GM21619 (cell line): ENCODE data around the gene OR7A10.

ENCODE experiments used
- ATAC-seq: cut with Tn5 transposase; IDR thresholded peaks from one replicate; pipeline ENCODE4 v1.9.1; 2021; ENCODE audit not compliant: unreplicated experiment

The OR7A10 gene

DNA sequence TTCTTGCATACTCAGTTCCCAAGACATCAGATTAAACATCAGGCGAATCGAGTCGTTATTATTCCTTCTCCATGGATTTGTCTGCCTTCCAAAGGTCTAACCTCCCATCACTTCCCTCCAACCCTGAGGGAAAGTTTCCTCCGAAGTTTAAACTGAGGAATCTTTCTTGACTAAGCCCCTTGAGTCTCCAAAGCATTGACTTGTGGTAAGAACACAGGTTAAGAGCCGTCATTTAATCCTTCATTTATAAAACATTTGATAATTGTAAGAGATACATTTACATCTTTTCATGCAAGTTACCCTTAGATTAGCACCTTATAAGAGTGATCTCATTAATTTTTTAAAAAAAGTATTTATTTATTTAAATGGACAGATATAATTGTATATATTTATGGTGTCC is at the start of gene OR7A10:
Gene OR7A10, minus strand, starts transcription at position 101 of the 400 bp plus-strand sequence. CDS start 7,045 bp downstream, outside the sequence.
- ATAC-seq = no peak

DNA sequence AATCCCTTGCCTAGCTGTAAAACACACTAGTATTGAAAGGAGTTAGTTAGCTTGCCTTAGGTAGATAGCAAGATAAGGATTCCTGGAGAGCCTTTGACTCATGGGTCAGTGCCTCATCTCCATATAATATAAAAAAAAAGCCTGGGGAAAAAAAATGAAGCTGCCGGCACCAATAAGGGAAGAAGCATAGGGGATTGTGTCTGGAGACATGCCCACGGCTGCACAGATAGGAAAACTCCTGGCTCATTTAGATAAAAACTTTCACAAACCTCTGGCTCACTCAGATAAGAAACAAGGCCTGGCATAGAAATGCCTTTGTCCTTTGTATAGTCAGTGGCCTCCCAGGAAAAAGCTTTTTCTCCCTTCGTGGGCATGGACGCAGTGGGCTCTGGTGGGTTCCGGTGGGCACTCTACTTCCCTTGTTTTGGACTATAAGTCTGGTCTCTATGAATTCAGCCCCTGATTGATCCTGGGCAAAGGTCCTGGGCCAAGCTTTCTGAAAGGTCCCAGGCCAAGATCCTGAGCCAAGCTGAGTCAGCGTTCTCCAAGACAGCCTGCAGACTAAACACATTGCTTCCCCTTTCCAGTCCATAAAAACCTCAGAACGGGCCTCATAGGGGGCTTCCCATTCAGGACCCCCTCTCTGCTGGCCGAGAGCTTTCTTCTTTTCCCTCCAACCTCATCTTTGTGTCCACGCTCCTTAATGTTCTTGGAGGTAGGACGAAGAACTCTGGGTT is 42.1 kb upstream of the OR7A10 start:
- no peak for ATAC-seq

DNA sequence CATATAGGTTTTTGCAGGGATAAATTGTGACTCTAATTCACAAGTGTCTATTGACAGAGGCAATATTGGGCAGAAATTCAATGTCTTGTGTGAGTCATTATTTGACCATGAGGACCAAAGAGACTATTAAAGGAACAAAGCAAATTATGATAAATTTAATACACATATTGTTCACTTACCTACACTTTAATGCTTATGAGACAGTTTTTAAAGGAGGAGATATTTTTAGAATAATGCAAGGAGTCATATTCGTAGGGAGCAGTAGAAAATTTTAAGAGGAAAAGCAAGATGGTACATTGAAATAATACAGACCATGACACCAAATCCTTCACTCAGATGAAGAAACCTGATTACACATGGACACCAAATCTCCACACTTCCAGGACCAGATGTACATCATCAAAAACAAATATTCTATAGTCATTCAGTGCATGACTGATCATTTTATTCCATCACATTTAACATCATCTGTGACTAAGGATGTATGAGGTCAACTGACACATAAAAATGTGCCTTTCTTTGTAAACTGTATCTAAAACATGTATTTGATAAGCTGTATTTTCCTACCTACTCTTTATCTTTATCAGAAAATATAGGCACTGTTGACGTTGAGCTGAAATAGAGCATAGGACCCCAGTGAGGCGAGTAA is 41.4 kb upstream of the OR7A10 start:
- no peak for ATAC-seq

DNA sequence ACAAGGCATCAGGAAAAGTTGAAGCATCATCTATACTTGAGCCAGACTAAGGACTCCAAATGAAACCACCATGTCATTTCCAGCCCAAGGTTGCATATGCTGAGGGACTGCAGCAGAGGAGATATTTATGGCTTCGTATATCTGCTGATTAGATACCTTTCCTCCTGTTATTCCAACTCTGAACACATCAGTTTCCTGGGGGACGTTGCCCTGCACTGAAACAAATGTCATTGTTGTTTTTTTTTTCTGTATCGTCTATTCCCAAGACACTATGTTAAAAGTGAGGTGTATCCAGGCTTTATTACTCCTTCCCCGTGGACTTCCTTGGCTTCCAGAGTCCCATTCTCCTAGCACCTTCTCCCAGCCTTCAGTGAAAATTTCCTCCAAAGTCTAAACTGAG is 37.3 kb upstream of the OR7A10 start, which contains the start of gene OR7A17:
Gene OR7A17, minus strand, starts transcription at position 101 of the 400 bp plus-strand sequence. CDS start 4,777 bp downstream, outside the sequence.
- no peak for ATAC-seq

DNA sequence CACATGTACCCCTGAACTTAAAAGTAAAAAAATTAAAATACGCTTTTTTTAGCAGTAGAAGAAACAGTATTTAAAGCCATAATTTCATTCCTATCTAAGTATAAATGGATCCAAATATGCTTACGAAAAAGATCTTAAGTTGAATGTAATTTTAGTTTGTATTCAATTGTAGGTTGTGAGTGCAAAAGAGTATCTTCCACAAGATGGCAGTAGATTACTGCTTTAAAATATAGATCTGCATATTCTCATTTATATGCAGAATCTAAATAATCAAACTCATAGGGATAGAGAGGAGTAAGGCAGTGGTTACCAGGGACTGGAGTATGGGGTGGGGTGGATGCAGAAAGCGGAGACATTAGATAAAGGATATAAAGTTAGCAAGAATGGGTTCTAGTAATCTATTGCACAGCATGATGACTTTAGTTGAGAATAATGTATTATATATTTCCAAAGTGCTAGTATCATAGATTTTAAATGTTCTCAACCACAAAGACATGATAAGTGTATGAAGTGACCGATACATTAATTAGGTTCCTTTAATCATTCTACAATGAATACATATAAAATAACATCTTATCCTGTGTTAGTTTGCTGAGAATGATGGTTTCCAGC is 23.0 kb upstream of the OR7A10 start:
- no peak for ATAC-seq

DNA sequence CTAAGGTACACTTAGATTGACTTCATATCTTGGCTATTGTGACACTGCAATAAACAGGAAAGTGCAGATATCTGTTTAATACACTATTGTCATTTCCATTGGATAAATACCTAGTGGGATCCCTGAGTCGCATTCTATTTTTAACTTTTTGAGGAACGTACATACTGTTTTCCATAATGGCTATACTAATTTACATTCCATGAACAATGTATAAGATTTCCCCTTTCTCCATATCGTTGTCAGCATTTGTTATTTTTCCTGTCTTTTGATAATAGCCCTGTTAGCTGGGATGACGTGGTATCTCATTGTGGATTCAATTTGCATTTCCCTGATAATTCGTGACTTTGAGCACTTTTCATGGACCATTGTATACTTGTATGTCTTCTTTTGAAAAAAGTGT is 19.8 kb upstream of the OR7A10 start:
- no peak for ATAC-seq

DNA sequence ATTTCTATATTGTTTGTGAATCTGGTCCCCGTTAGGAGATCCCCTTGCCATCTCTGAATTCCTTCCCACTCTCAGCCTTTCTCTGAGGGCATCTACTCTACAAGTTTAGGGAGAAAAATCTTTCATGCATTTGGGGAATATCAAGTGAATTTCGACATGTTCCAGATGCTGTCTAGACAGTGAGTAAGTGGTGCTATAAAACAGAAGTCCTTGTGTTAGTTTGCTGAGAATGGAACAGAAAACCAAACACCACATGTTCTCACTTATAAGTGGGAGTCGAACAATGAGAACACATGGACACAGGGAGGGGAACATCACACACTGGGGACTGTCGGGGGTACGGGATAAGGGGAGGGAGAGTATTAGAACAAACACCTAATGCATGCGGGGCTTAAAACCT is 5.1 kb downstream of the OR7A10 start:
- ATAC-seq = no peak

DNA sequence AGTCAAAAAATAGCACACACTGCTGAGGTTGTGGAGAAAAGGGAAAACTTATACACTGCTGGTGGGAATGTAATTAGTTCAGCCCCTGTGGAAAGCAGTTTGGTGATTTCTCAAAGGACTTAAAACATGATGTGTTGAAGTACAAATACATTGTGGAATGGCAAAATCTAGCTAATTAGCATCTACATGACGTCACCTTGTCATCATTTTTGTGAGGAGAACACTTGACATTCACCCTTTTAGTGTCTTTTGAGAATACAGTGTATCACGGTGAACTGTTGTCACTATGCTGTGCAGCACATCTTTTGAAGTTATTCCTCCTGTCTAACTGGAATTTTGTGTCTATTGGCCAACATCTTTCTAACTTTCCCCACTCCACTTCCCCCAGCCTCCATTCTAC is 5.6 kb downstream of the OR7A10 start:
- no peak for ATAC-seq

DNA sequence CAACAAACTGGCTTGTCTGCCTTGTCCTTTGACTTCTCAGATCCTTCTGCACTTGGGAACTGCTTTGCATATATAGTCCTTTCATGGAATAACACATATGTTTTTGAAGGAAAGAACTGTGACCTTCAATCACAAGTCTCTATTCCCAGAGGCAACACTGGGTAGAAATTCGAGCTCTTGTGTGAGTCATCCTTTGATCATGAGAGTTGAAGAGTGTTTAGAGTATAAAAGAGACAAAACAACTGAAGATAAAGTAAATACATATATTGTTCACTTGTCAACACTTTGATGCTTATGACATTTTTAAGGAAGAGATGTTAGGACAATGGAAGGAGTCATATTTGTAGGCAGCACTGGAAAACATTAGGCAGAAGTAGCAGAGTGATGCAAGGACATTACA is 8.5 kb downstream of the OR7A10 start:
- no peak for ATAC-seq

DNA sequence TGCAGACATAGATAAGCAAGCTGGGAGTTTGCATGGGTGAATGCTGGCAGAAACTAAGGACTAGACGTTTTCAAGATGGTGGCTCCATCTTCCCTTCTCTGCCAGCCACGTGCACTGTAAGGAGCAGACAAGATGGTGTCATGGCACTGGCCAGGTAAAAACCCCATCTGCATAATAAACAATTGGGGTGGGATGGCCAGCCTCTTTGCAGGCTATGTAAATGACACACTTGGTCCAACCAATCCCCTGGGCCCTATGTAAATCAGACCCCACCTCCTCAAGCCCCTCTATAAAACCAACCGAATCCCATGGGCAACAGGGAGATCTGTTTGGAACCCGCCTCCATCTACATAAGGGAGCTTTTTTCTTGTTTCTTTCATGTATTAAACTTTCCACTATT is 11.3 kb downstream of the OR7A10 start:
- ATAC-seq = no peak

DNA sequence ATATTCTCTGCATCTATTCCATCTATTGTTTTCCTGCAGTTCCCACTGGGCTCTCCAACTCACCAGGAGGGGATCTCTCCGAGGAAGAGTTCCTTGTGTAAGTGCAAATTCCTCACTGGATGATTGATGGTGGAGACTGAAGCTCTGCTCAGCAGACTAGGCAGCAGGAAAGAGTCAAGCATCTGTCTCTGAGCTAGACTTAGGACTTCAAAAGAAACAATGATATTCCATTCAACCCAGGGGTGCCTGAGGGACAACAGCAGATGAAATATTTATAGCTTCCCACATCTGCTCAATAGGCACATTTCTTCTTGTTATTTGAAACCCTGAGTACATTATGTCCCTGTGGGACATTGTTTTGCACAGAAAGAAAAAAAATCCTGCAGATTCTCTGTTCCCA is 13.7 kb downstream of the OR7A10 start, which contains the start of the genes OR7A5 and OR7C1:
Gene OR7A5, minus strand, starts transcription at position 175 of the 400 bp plus-strand sequence. CDS start 6,944 bp downstream, outside the sequence.
Gene OR7C1, minus strand, starts transcription at position 175 of the 400 bp plus-strand sequence. CDS start 35,049 bp downstream, outside the sequence.
- ATAC-seq = no peak

DNA sequence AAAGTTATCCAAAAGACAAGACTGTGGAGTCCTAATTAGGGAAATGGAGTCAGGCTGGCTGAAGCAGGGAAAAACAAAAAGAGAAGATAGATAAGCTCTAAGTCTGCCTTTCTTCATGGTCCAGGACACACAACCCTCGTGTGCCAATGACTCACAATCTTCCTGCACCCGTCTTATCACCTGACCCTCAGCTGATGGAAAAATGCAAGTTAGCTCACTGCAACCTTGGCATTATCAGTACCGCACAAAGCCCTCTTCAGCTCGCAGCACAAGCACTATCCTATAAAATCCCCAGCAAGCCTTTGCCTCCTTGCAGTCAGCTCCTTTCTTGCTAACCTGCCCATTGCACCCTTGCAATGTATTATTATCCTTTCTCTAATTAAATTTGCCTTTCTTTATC is 18.0 kb downstream of the OR7A10 start:
- no peak for ATAC-seq

DNA sequence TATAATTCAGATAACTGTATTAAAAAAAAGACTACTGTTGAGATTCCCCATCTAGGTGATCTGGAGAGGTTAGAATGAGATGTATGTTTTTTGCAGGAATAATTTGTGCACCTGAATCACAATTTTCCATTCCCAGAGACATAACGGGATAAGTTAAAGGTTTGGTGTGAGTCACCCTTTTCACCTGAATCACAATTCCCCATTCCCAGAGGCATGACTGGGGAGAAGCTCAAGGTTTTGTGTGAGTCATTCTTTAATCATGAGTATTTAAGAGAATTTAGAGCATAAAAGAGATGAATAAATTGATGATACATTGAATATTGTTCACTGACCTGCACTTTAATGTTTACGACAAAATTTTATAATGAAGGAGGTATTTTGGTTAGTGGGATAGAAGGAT is 22.7 kb downstream of the OR7A10 start:
- ATAC-seq = no peak

DNA sequence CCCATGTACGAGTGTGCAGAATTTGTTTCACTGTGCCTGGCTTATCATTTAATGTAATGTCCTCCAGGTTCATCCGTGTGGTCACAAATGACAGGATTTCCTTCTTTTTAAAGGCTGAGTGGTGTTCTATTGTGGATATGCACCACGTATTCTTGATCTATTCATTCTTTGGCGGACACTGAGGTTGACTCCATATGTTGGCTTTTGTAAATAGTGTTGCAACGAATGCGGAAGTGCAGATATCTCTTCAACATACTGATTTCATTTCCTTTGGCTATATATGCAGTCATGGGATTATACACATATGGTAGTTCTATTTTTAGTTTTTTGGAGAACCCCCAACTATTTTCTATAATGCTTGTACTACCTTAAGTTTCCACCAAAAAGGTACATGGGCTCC is 26.8 kb downstream of the OR7A10 start:
- no peak for ATAC-seq

DNA sequence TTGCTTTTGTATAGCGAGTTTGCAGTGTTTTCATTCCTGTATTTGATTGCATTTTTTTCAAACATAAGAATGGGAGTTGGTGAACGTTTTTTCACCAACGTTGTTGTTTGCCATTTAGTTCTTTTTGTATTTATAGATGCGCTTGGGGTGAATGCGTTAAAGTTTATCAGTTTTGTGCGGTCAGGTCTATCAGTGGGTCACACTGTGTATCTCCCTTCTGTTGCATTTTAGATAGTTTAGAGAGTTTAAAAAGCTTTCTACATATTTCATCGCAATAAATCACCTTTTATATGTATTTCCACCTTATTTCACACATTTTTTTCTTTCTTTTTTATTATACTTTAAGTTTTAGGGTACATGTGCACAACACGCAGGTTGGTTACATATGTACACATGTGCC is 30.1 kb downstream of the OR7A10 start:
- ATAC-seq = no peak

DNA sequence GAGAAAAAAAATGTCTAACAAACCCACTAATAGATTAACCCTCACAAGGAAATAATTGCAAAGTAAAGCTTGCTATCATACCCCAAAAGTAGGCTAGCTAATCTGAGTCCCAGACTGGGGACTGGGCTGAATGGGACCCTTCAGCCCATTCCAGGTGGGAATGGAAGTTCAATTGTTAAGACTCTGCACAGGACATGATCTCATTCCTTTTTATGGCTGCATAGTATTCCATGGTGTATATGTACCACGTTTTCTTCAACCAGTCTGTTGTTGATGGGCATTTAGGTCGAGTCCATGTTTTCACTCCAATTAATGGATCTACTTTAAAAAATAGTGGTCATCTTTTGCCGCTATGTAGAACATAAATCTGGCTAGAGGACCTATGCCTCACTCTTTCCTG is 31.7 kb downstream of the OR7A10 start:
- ATAC-seq = no peak

DNA sequence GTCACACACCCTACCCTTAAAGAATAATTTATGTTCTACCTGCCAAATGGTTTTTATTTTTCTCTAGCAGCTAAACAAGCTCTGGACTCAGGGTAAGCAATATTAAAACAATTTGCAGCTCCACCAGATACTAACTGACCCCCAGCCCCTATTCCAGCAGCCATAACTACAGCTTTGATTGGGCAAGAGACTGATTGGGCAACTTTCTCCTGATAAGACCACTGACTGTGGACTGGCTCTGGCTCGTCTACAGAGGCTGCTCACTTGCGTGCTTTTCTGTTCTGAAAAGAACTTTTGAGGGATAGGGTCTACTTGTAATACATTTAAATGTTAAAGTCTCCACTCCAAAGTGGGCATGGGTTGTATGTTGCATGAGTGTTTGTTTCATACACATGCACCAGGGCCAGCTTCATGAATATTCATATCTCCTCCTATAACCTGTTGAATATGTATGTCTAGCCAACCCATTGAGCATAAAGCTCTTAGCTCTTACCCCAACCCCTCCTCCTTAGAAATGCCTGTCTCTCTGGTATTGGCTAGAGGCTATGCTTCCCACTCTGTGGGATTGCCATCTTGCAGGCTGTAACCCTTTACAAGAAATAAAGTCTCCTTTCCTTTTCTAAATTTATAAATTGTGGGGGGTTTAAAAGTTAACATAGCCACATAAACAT is 33.6 kb downstream of the OR7A10 start:
- no peak for ATAC-seq

DNA sequence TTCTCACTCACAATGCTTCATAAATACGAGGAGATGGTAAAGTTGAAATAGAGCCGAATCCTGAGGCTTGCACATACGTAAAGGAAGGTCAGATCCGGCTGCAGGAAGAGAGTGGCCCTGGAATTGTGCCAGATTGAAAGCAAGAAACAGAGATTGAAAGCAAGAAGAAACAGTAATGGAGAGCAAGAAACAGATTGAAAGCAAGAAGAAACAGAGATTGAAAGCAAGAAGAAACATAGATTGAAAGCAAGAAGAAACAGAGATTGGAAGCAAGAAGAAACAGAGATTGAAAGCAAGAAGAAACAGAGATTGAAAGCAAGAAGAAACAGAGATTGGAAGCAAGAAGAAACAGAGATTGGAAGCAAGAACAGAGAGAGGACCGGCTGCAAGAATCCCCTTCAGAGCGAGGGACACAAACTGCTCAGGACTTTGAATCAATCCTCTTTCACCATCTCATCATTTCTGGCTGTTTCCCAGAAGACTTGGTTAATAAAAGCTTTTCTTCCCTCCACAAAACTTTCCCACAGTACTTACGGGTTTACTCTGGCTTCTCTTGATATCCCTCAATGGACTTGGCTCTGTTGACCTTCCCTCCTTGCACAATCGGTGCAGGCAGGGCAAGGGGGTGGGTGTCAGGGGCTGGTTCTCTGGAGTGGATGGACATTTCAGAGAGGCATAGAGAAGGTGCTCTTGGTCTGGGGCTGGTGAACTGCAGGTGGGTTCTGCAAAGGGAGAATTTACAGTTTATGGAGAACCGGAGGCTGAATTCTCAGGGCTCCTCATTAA is 39.3 kb downstream of the OR7A10 start:
- no peak for ATAC-seq

DNA sequence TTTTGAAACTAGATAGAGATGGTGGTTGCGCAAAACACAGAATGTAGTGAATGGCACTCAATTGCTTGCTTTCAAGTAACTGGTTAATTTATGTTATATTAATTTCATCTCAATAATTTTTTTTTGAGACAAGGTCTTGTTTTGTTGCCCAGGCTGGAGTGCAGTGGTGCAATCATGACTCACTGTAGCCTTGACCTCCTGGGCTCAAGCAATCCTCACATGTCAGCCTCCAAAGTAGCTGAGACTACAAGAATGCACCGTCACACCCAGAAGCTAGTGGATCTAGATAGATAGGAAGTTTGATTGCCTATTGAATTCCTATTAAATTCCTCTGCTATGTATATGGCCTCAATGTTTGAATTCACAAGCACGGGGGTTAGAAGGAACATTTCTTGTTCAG is 44.0 kb downstream of the OR7A10 start:
- ATAC-seq = no peak

DNA sequence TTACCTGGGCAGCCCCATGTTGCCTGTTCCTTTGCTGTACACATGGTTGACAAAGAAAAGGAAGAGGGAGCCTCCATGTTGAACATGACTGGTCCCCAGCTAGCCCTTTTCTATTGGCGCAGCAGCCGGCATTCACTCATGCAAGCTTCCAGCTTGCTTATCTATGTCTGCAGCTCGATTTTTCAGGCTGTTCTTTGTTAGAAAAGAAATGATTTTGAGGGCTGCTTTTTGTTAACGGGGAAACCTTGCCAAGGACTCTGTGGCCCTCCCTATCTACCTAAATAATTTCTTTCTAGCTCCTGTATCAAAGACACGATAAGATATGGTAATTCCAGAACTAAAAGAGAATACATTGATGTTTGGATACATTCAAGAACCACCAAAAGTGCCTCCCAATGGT is 50.0 kb downstream of the OR7A10 start:
- no peak for ATAC-seq

DNA sequence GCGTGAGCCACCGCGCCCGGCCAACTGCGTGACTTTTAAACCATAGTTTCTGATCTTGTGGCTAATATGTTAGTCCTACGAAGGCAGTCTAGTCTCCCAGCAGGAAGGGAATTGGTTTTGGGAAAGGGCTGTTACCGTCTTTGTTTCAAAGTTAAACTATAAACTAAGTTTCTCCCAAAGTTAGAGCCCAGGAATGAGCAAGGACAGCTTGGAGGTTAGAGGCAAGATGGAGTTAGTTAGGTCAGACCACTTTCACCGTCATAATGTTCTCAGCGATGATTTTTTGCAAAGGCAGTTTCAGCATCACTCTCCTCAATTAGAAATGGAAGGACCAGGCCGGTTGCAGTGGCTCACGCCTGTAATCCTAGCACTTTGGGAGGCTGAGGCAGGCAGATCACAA is 52.7 kb downstream of the OR7A10 start:
- no peak for ATAC-seq
